Astrocyte (in vitro differentiated cells and primary cell): Measurements from ENCODE around the gene TGFB3. TPM values are rescaled to one million over a fixed set of nuclear protein-coding genes. Genes with fewer than 3 reads are reported as not detected.

ENCODE experiments used
- DNase-seq: peaks from one replicate; pipeline ENCODE4 v3.0.0-alpha.2; 2010; ENCODE audit warnings: low read depth
- FAIRE-seq: peaks from 2 replicates; lab custom pipeline; 2011; peaks lifted over from hg19 to GRCh38; lab: Jason Lieb, UNC
- H2AFZ ChIP-seq: 2 replicates; pipeline ENCODE4 v1.6.0; 2012; ENCODE audit warnings: low read depth, low read length, inconsistent platforms
- H3K27ac ChIP-seq: 2 replicates; pipeline ENCODE4 v1.5.1; 2011; ENCODE audit warnings: low read depth, low read length, inconsistent platforms
- H3K27me3 ChIP-seq: 2 replicates; pipeline ENCODE4 v1.6.0; 2011; ENCODE audit warnings: low read length, inconsistent platforms; ENCODE audit not compliant: insufficient read depth
- H3K36me3 ChIP-seq: 2 replicates; pipeline ENCODE4 v1.5.1; 2011; ENCODE audit warnings: low read length, inconsistent platforms; ENCODE audit not compliant: insufficient read depth
- H3K4me1 ChIP-seq: 2 replicates; pipeline ENCODE4 v1.5.1; 2011; ENCODE audit warnings: low read length, inconsistent platforms; ENCODE audit not compliant: insufficient read depth
- H3K4me2 ChIP-seq: 2 replicates; pipeline ENCODE4 v1.6.0; 2012; ENCODE audit warnings: low read length, inconsistent platforms
- H3K4me3 ChIP-seq: 2 replicates; pipeline ENCODE4 v1.5.1; 2011; ENCODE audit warnings: low read depth, mild to moderate bottlenecking, low read length, inconsistent platforms; ENCODE audit not compliant: insufficient read depth
- H3K79me2 ChIP-seq: 2 replicates; pipeline ENCODE4 v1.6.0; 2012; ENCODE audit warnings: mild to moderate bottlenecking, low read length, inconsistent platforms; ENCODE audit not compliant: insufficient read depth
- H3K9ac ChIP-seq: 2 replicates; pipeline ENCODE4 v1.6.0; 2012; ENCODE audit warnings: mild to moderate bottlenecking, low read length, inconsistent platforms
- H3K9me3 ChIP-seq: 2 replicates; pipeline ENCODE4 v1.5.1; 2012; ENCODE audit warnings: low read depth, mild to moderate bottlenecking, low read length, inconsistent platforms; ENCODE audit not compliant: insufficient read depth
- H4K20me1 ChIP-seq: 2 replicates; pipeline ENCODE4 v1.6.0; 2012; ENCODE audit warnings: low read length, inconsistent platforms; ENCODE audit not compliant: insufficient read depth
- H3K27ac Mint-ChIP-seq: one replicate; pipeline ENCODE4 v1.8.0; 2021; ENCODE audit warnings: mild to moderate bottlenecking, mixed read lengths; ENCODE audit not compliant: unreplicated experiment
- H3K27me3 Mint-ChIP-seq: one replicate; pipeline ENCODE4 v1.8.0; 2021; ENCODE audit warnings: low read depth, mixed read lengths; ENCODE audit not compliant: unreplicated experiment
- H3K36me3 Mint-ChIP-seq: one replicate; pipeline ENCODE4 v1.8.0; 2021; ENCODE audit warnings: low read depth, mixed read lengths; ENCODE audit not compliant: unreplicated experiment
- H3K4me1 Mint-ChIP-seq: one replicate; pipeline ENCODE4 v1.8.0; 2021; ENCODE audit warnings: low read depth, mixed read lengths; ENCODE audit not compliant: unreplicated experiment
- H3K4me3 Mint-ChIP-seq: one replicate; pipeline ENCODE4 v1.8.0; 2021; ENCODE audit warnings: mild to moderate bottlenecking, moderate library complexity, mixed read lengths; ENCODE audit not compliant: unreplicated experiment
- H3K9me3 Mint-ChIP-seq: one replicate; pipeline ENCODE4 v1.8.0; 2021; ENCODE audit warnings: mild to moderate bottlenecking, mixed read lengths; ENCODE audit not compliant: unreplicated experiment
- CTCF ChIP-seq: IDR thresholded peaks from 2 replicates; pipeline ENCODE4 v1.5.1; 2011; ENCODE audit warnings: low read depth, mild to moderate bottlenecking, inconsistent platforms, low read length, moderate library complexity; ENCODE audit not compliant: insufficient read depth
- EZH2 ChIP-seq: IDR thresholded peaks from 2 replicates; pipeline ENCODE4 v1.6.1; 2012; ENCODE audit warnings: mild to moderate bottlenecking, low read length, inconsistent platforms; ENCODE audit not compliant: insufficient read depth
- total RNA-seq: library from RNA; stranded (reverse); gene quantifications from 2 replicates; pipeline ENCODE4 v1.2.1, GENCODE V29; 2021

TGFB3 gene
- total RNA-seq, 1 donor from 2014 or later, result 30.5 TPM

GRCh38 chr14:76023757-76024156, 42.0 kb upstream of the TGFB3 start:
- Mint-ChIP-seq H3K4me1 (no peaks in the 10 kb centered on the region), H3K4me3 (no peak overlapping the region), H3K36me3 (peaks cover 41% of the 10 kb centered on the region), H3K27me3 (no peaks in the 10 kb centered on the region), H3K27ac (no peak overlapping the region), H3K9me3 (peaks cover 12% of the 10 kb centered on the region)
- Histone ChIP-seq H3K79me2 (peaks cover 9% of the 10 kb centered on the region), H3K9me3 (no peaks in the 10 kb centered on the region), H3K27me3 (no peaks in the 10 kb centered on the region), H3K36me3 (peaks cover 6% of the 10 kb centered on the region), H2AFZ (no peak overlapping the region), H3K4me1 (no peaks in the 10 kb centered on the region), H3K9ac (no peak overlapping the region), H3K27ac (no peak overlapping the region), H4K20me1 (peaks cover 9% of the 10 kb centered on the region), H3K4me2 (no peak overlapping the region), H3K4me3 (no peak overlapping the region)
- TF ChIP-seq EZH2, result no peak
- no peak for TF ChIP-seq CTCF
- no peak for DNase-seq
- FAIRE-seq, result no peak

- Mint-ChIP-seq H3K4me3 (no peak overlapping the region), H3K27ac (no peak overlapping the region), H3K4me1 (no peaks in the 10 kb centered on the region), H3K9me3 (peaks cover 11% of the 10 kb centered on the region), H3K36me3 (peaks cover 40% of the 10 kb centered on the region), H3K27me3 (no peaks in the 10 kb centered on the region)
- Histone ChIP-seq H3K4me1 (no peaks in the 10 kb centered on the region), H3K79me2 (peaks cover 11% of the 10 kb centered on the region), H3K27ac (no peak overlapping the region), H3K4me3 (no peak overlapping the region), H3K4me2 (no peak overlapping the region), H3K9me3 (no peaks in the 10 kb centered on the region), H4K20me1 (peaks cover 9% of the 10 kb centered on the region), H3K27me3 (no peaks in the 10 kb centered on the region), H3K36me3 (peaks cover 6% of the 10 kb centered on the region), H3K9ac (no peak overlapping the region), H2AFZ (no peak overlapping the region)
- FAIRE-seq, result no peak
- TF ChIP-seq EZH2 (no peak), CTCF (no peak)
- DNase-seq, result no peak
Observed at GRCh38 chr14:76022991-76023390, 41.2 kb upstream of the TGFB3 start.

- no peaks in the 10 kb centered on the region for H3K4me1 ChIP-seq
- no peak overlapping the region for H3K4me3 ChIP-seq
- Mint-ChIP-seq H3K36me3 (peaks cover 44% of the 10 kb centered on the region), H3K27me3 (no peaks in the 10 kb centered on the region), H3K9me3 (peaks cover 11% of the 10 kb centered on the region), H3K4me3 (no peak overlapping the region), H3K4me1 (peaks cover 10% of the 10 kb centered on the region), H3K27ac (no peak overlapping the region)
- peaks cover 21% of the 10 kb centered on the region for H4K20me1 ChIP-seq
- H3K36me3 ChIP-seq, result peaks cover 6% of the 10 kb centered on the region
- FAIRE-seq, result no peak
- no peaks in the 10 kb centered on the region for H3K27me3 ChIP-seq
- no peak for DNase-seq
- H3K9me3 ChIP-seq, result no peaks in the 10 kb centered on the region
- H2AFZ ChIP-seq, result no peak overlapping the region
- no peak overlapping the region for H3K4me2 ChIP-seq
- TF ChIP-seq CTCF (no peak), EZH2 (no peak)
- H3K27ac ChIP-seq, result no peak overlapping the region
- peaks cover 11% of the 10 kb centered on the region for H3K79me2 ChIP-seq
- H3K9ac ChIP-seq, result no peak overlapping the region
Observed at GRCh38 chr14:76019676-76020075, 37.9 kb upstream of the TGFB3 start.
